ENCODE results near the gene PSRC1. TPM values are rescaled to one million over a fixed set of nuclear protein-coding genes. Genes with fewer than 3 reads are reported as not detected.
A peak's percentile ranks its signal among the peaks of the same experiment; 100 is the strongest.

The PSRC1 gene
- total RNA-seq: 1 to 10 TPM in 5 of 6 experiments, under 1 TPM in 1; 0.70 to 3.4 (median 1.5) TPM
- long read RNA-seq: 0 reads

- no peaks in the 10 kb centered on the region for H3K27me3 ChIP-seq
- H3K4me1 ChIP-seq: peaks cover 0 to 16% (median 4%) of the 10 kb centered on the region in 4 donors
- H3K9me3 ChIP-seq: no peaks in the 10 kb centered on the region
- DNase-seq (peak; percentile 97 to 98 (median 98)), ATAC-seq (peak; percentile 99 to 100 (median 99))
- peak within 1 kb of the TSS; percentile 63 to 79 (median 68) for H3K4me3 ChIP-seq
- H3K36me3 ChIP-seq: no peaks in the 10 kb centered on the region
- peak; percentile 39 to 48 (median 42) for TF ChIP-seq CTCF (IDR thresholded peaks at IDR 0.05)
- TF ChIP-seq POLR2A (IDR thresholded peaks at IDR 0.05): peak; percentile 85
- intact Hi-C loops (cut with DNase I): no loop called here
- 1% methylated on average over 17 of the region's 56 CpGs for WGBS (ENCODE audit: insufficient coverage, low coverage, low lambda C conversion rate, missing lambda C conversion rate)
- peak within 1 kb of the TSS; percentile 82 to 89 (median 87) for H3K27ac ChIP-seq
Observed at GRCh38 chr1:109282952-109283747, at the start of gene PSRC1. TSS of gene PSRC1 (minus strand) at chr1:109283145.

- Histone ChIP-seq H3K9me3 (peaks cover 0 to 7% (median 5%) of the 10 kb centered on the region in 4 donors), H3K27ac (no peak overlapping the region), H3K27me3 (no peaks in the 10 kb centered on the region), H3K4me3 (no peak overlapping the region), H3K4me1 (no peaks in the 10 kb centered on the region), H3K36me3 (peaks cover 0 to 14% (median 3%) of the 10 kb centered on the region in 4 donors)
- intact Hi-C loops (cut with DNase I): no loop called here
- no peak for DNase-seq
- TF ChIP-seq CTCF (IDR thresholded peaks at IDR 0.05) (no peak), POLR2A (IDR thresholded peaks at IDR 0.05) (no peak)
- ATAC-seq: no peak
Observed at GRCh38 chr1:109331113-109331512, 48.2 kb upstream of the PSRC1 start.

- peaks cover 0 to 7% (median 5%) of the 10 kb centered on the region in 4 donors for H3K9me3 ChIP-seq
- no peaks in the 10 kb centered on the region for H3K27me3 ChIP-seq
- H3K4me1 ChIP-seq: no peaks in the 10 kb centered on the region
- no peak overlapping the region for H3K27ac ChIP-seq
- intact Hi-C loops (cut with DNase I): no loop called here
- 87% methylated on average over 5 of the region's 5 CpGs for WGBS (ENCODE audit: insufficient coverage, low coverage, low lambda C conversion rate, missing lambda C conversion rate)
- H3K36me3 ChIP-seq: peaks cover 0 to 34% (median 3%) of the 10 kb centered on the region in 4 donors
- H3K4me3 ChIP-seq: no peak overlapping the region
- no peak for ATAC-seq
- TF ChIP-seq POLR2A (IDR thresholded peaks at IDR 0.05) (no peak), CTCF (IDR thresholded peaks at IDR 0.05) (no peak)
- DNase-seq: no peak
Observed at GRCh38 chr1:109327285-109327684, 44.3 kb upstream of the PSRC1 start.

DNA sequence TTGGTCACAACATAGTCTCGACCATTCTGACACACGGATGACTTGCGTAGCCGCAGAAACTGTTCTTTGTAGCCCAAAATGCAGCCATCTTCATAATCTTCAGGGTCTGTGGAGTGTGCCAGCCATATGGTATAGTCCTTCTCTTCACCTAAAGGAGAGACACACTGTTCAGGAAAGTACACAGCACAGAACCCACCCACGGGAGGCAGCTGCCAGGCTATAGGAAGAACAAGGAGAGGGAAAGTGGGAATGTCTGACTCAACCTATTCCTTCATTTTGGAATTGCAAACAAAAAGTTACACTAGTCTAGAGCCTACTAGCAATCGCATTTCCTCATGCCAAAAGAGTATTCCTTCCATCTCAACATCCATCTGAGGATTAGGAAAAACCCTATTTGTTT lies 40.0 kb upstream of the PSRC1 start:
- no peak for ATAC-seq
- H3K9me3 ChIP-seq: no peaks in the 10 kb centered on the region
- no peaks in the 10 kb centered on the region for H3K27me3 ChIP-seq
- DNase-seq: peak in 1 of 3 donors; percentile 6
- TF ChIP-seq POLR2A (IDR thresholded peaks at IDR 0.05) (no peak), CTCF (IDR thresholded peaks at IDR 0.05) (no peak)
- H3K27ac ChIP-seq: no peak overlapping the region
- intact Hi-C loops (cut with DNase I): no loop called here
- H3K4me1 ChIP-seq: no peaks in the 10 kb centered on the region
- H3K4me3 ChIP-seq: no peak overlapping the region
- peaks cover 0 to 44% (median 3%) of the 10 kb centered on the region in 4 donors for H3K36me3 ChIP-seq
- 81% methylated on average over 3 of the region's 6 CpGs for WGBS (ENCODE audit: insufficient coverage, low coverage, low lambda C conversion rate, missing lambda C conversion rate)

Data from right lobe of liver (tissue), 6 donors.